GM21825 (cell line): ENCODE data around the gene CDH26.

Source experiments
- ATAC-seq: cut with Tn5 transposase; IDR thresholded peaks from one replicate; pipeline ENCODE4 v1.9.1; 2021; ENCODE audit warnings: mild to moderate bottlenecking, moderate library complexity; ENCODE audit not compliant: unreplicated experiment

The CDH26 gene

GRCh38 chr20:60010689-60011458, 52.7 kb downstream of the CDH26 start:
- no peak for ATAC-seq

DNA sequence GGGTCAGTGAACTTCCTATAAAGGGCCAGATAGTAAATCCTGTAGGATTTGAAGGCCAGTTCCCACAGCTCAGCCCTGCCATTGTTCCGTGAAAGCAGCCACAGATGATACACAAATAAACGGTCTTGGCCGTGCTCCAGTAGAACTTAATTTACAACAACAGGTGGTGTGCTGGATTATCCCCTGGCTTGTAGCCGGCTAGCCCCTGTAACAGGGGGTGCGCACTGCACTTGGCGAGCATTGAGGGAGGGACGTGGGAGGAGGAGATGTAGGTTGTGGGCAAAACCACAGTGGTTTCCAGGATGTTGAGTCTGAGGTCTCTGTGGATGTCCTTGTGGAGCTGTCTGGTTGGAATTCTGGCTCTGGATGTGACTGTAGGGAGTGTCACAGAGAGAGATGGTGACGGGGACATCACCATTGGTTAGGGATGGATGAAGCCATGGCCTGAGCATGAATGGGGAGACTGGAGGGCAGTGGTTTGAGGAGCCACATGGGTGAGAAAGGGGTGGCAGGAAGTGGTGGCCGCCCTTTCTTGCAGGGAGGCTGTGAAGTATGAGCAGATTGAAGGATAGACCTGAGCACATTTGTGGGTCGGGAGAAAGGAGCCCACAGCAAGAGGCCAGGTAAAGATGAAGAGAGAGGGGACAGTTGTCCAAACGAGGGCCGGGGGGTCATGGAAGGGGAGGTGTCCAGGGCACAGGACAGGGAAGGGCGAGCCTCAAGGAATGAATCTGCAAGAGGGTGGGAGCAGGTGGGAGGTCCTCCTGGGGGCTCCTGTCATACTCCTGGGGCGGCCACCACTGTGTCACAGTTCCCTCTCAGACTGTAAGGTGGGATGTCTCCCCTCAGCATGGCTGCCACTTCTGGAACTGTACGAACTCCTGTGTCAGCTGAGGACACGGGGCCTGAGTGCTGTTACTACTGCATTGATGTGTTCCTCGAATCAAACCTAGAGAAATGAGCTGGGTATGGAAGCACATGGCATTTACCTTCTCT, 53.6 kb downstream of the CDH26 start:
- no peak for ATAC-seq

DNA sequence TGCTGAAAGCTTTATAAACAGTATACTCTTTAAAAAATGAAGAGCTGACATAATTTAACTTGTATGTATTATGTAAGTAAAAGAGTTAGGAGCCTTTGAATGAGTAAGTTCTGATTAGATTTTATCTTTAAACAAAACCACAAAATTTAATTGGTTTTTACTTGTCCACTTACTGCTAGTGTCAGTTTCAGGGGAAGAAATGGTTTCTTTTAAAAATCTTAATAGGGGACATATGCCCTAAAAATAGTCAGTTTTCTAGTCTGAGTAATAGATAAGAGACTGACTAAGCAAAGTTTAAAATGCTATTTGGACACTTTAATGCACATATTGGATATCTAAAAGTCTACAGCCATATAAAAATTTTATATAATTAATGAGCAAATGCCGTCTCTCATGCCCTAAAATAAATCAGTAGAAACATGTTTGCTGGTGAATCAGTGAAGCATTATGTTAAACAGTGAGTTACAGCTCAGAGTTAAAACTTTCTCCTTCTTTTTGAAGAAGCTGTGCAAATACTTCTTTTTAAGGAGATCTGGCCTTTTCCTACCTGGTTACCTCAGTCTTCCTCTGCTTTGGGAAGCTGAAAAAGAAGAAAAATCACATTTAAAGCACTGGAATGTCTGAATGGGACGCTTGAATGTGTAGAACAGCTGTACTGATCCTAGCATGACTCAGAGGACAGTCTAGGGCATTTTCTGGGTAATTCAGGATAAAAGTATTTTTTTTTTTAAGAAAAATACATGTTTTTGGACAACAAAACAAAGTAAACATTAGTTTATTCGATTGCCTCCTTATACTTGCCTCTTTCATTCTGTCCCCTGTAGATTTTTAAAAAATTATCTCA, 55.3 kb downstream of the CDH26 start:
- ATAC-seq = no peak

DNA sequence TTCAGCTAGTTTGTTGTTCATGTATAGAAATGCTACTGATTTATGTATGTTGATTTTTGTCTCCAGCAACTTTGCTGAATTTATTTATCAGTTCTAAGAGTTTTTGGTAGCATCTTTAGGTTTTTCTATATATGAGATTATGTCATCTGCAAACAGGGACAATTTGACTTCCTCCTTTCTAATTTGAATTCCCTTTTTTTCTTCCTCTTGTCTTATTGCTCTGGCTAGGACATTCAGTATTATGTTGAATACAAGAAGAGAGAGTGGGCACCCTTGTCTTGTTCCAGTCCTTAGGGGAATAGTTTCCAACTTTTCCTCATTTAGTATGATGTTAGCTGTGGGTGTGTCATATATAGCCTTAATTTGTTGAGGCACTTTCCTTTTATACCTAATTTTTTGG, 58.2 kb downstream of the CDH26 start:
- no peak for ATAC-seq

- no peak for ATAC-seq
These were observed 62.0 kb downstream of the CDH26 start for GRCh38 chr20:60020251-60020650.

GRCh38 chr20:60021104-60021503, 62.9 kb downstream of the CDH26 start:
- ATAC-seq = no peak

GRCh38 chr20:60022849-60023248, 64.6 kb downstream of the CDH26 start:
- no peak for ATAC-seq

- no peak for ATAC-seq
These were observed 66.0 kb downstream of the CDH26 start for GRCh38 chr20:60024245-60024644.

DNA sequence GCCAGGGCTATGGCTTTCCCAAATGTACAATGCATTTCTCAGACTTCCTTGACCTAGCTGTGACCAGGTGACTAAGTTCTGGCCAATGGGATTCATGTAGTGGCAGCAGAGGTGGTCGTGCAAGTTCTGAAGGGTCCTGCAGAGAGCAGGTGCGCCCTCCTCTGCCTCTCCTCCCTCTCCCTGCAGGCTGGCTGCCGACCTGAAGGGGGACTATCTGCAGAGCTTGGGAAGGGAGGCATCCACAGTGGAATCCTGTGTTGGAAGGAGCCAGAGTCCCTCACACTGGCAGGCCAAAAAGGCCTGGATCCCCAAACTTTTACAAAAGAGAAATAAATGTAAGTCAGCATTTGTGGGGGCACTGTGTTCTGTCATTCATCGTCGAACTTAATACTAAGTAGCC, 66.6 kb downstream of the CDH26 start:
- ATAC-seq = no peak

GRCh38 chr20:60026010-60026409, 67.8 kb downstream of the CDH26 start:
- no peak for ATAC-seq

DNA sequence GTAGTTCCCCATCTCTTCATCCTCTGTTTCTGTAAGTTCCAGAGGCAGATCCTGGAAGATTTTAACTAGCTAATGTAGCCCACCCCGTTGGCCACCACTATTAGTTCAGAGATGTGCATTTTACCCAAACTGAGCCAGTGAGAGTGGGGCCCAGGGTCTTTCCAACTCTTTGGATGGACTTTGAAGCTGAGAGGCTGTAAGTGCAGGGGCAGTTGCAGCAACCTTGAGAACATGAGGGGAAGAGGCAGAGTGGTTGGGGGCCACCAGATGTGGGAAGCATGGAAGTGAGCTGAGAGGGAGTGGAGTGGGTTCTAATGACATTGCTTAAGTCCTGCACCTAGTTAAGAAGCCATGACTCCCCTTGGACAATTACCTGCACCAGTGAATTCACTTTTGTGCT, 72.2 kb downstream of the CDH26 start:
- no peak for ATAC-seq

DNA sequence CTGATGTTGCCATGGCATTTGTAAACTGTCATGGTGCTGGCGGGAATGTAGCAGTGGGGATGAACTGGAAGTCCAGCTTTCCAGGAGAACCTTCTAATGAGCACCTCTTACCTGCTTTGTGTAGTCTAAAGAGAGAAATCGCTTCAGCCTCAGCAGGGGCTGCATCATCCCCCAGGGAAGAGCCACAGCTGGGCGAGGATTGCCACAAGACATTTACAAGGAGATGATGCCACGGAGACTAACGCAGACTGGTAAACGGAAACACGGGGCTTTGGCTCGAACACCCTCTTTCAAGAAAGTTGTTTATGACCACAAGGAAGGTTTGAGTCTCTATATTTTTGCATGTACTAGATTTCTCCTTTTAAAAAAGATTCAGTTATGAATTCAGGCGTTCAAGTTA, 72.9 kb downstream of the CDH26 start:
- ATAC-seq = no peak

DNA sequence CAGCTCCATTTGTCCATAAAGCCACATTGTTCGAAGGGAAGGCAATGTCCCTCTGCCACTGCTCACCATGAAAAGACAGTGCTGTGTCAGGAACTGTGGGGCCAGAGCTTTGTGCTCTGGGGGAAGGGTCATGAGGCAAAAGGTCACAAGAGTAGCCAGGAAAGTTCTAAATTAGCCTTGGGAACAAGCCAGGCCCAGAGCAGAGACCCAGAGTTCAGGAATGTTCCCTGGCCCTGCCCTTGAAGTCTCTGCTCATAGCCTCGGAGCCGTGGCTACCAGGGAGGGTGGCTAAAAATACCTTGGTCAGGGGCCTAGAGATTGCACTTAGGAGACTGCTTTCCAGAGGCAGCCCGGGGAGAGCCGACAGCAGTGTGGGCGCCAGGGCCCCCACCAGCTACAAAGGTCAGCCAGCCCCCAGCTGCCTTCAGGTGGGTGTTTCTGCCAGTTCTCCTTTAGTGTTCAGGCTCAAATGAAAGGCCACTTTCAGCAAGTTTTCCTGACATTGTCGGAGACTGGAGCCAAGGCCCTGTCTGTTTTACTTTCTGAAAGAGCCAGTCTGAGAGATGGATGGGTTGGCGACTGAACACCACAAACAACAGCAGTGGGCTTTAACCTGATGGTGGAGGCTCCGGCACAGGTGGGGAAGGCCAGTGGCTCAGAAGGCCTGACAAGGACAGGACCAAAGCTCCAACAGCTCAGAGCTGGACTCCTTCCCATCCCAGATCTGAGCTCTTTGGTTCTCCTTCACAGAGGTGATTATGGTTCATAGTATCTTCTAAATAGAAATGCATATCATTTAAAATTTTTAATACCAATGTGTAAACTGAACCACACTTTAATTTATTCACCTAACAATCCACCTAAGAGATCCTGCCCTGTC, 76.2 kb downstream of the CDH26 start:
- no peak for ATAC-seq

GRCh38 chr20:60035486-60035885, 77.3 kb downstream of the CDH26 start:
- ATAC-seq = no peak

GRCh38 chr20:60036346-60036745, 78.1 kb downstream of the CDH26 start:
- no peak for ATAC-seq

- no peak for ATAC-seq
These were observed 78.7 kb downstream of the CDH26 start for GRCh38 chr20:60036746-60037499.

GRCh38 chr20:60038400-60039008, 80.3 kb downstream of the CDH26 start:
- no peak for ATAC-seq

DNA sequence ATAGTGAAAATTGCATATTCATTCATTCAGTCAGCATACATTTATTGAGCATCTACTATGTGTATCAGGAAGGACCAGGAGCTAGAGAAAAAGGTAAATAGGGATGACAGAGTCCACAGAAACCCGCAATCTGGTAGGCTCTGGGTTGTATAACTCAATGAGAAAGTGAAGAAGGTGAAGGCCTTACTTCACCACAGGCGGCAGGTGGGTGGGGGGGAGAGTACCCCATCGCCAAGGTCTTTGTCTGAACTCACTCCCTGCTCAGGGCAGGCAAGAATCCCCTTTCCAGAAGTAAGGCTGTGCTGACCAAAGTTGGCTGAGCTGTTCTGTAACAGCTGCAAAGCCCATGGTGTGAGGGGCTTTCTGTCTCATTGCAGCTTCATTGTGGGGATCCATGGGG, 81.3 kb downstream of the CDH26 start:
- ATAC-seq = no peak
